Spleen (tissue), 11 donors: Measurements from ENCODE around the gene EPHB1. TPM values are rescaled to one million over a fixed set of nuclear protein-coding genes. Genes with fewer than 3 reads are reported as not detected.

Experiments
- DNase-seq: peaks from one replicate; pipeline ENCODE4 v3.0.0-alpha.2; 2020
- H3K27ac ChIP-seq, 8 donors: fragments of 200-600 bp; sonication (generic) in 7 of 8; 1 replicate in 4 of 8; 2 replicates in 4 of 8; pipeline versions ENCODE4 v1.5.0 to v1.8.0; 2016 to 2021; ENCODE audit warnings: inconsistent platforms in 4 of 8, mild to moderate bottlenecking in 4 of 8, moderate library complexity in 1 of 8
- H3K27me3 ChIP-seq, 7 donors: fragments of 200-600 bp; sonication (generic) in 6 of 7; replicated peaks in 1 of 7; 1 replicate in 4 of 7; 2 replicates in 3 of 7; pipeline versions ENCODE4 v1.5.0 to v1.8.0; 2016 to 2021; ENCODE audit warnings: inconsistent platforms in 3 of 7, mild to moderate bottlenecking in 1 of 7
- H3K36me3 ChIP-seq, 6 donors: fragments of 200-600 bp; sonication (generic) in 5 of 6; 1 replicate in 4 of 6; 2 replicates in 2 of 6; pipeline versions ENCODE4 v1.5.0 to v1.8.0; 2016 to 2021; ENCODE audit warnings: inconsistent platforms in 2 of 6
- H3K4me1 ChIP-seq, 6 donors: fragments of 200-600 bp; sonication (generic) in 5 of 6; 1 replicate in 3 of 6; 2 replicates in 3 of 6; pipeline versions ENCODE4 v1.5.0 to v1.8.0; 2016 to 2021; ENCODE audit warnings: inconsistent platforms in 3 of 6
- H3K4me3 ChIP-seq, 8 donors: fragments of 200-600 bp; sonication (generic) in 7 of 8; 1 replicate in 4 of 8; 2 replicates in 4 of 8; pipeline versions ENCODE4 v1.5.0 to v1.8.0; 2016 to 2021; ENCODE audit warnings: inconsistent platforms in 4 of 8, mild to moderate bottlenecking in 4 of 8, moderate library complexity in 2 of 8
- H3K9me3 ChIP-seq, 8 donors: fragments of 200-600 bp; sonication (generic) in 7 of 8; 1 replicate in 4 of 8; 2 replicates in 4 of 8; pipeline versions ENCODE4 v1.5.0 to v1.8.0; 2016 to 2021; ENCODE audit warnings: inconsistent platforms in 4 of 8
- POLR2A ChIP-seq, 3 donors: fragments of 450-650 bp; IDR thresholded peaks; one replicate each; pipeline ENCODE4 v1.5.1; 2017; ENCODE audit warnings: antibody characterized with exemption in 3 of 3, mild to moderate bottlenecking in 1 of 3
- POLR2AphosphoS5 ChIP-seq, 3 donors: sonication (generic); formaldehyde crosslinking; IDR thresholded peaks; one replicate each; pipeline ENCODE4 v1.5.1; 2017; ENCODE audit warnings: antibody characterized with exemption in 3 of 3
- WGBS, 5 donors: extraction: QIAGEN DNeasy Blood & Tissue Kit in 3 of 5; methylation state at CpG; one replicate each; pipeline versions ENCODE4 v1.1.5 to v1.1.7; 2013 to 2018; 5-methylcytosine and 5-hydroxymethylcytosine counted together
- intact Hi-C: fragments of 100-400 bp; cut with DNase I; formaldehyde crosslinking; loops from one replicate; pipeline ENCODE4 v1.15.0; 2023; ENCODE audit warnings: low total_unique reads
- polyA plus RNA-seq, 3 donors: library from polyadenylated mRNA; stranded (reverse); fragments of 200-250 nt; gene quantifications; one replicate each; pipeline ENCODE4 v1.2.1, GENCODE V29; 2013
- total RNA-seq, 7 donors: library from RNA; depleted of rRNA in 3 of 7; stranded (reverse); fragments of >200 nt in 3 of 7; fragmentation: NEBNext Ultra II Directional in 4 of 7; extraction: Animal tissue kit (Norgen Biotek cat#: 25700) in 4 of 7; gene quantifications; one replicate each; pipeline versions ENCODE4 v1.1.0 to v1.2.1, GENCODE V29; 2016 to 2021
- TF ChIP-seq, protein P1 (sequence below), 11 experiments: fragments of 200-600 bp in 7 of 11; fragments of 450-650 bp in 4 of 11; sonication (generic) in 4 of 11; IDR thresholded peaks in 8 of 11; conservative IDR thresholded peaks in 3 of 11; 1 replicate in 7 of 11; 2 replicates in 4 of 11; pipeline versions ENCODE4 v1.4.0 to v1.8.0; 2016 to 2021; ENCODE audit warnings: antibody characterized with exemption in 11 of 11, inconsistent platforms in 4 of 11, mild to moderate bottlenecking in 1 of 11
- donor health status: healthy with polysubstance abuse.
- donor health status: DM: no; HTN: no; CAD: no; lungs with moderate emphysema.
- donor health status: DM: no; HTN: no; CAD: no.
- donor health status: Bipolar disorder and iron deficiency.
- donor health status: healthy.
- donor health status: DM: no; HTN: no; CAD: no.
- donor health status: DM: yes; HTN: yes; CAD: no.

EPHB1 gene
- total and polyA plus RNA-seq, 10 donors, result 0.20 to 14.0 (median 3.0) TPM

DNA sequence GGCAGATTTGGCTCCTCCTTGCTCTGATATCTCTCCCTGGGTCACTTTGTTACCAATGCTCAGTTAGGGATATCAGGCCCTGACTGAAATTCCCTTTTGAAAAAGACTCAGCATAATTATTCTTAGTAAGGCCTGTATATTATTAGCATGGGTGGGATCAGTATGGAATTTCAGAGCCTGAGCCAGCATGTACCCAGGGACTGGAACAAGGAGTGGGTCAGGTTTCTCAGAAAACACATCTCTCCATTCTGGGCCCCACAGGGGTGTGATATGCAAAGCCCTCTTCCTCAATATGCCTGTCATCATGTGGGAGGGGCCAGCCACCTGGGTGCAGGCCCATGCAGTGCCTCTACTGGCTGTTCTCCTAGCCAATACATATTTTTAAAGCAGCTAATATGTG is 423.2 kb downstream of the EPHB1 start:
- no peaks in the 10 kb centered on the region for H3K27me3 ChIP-seq
- no peaks in the 10 kb centered on the region for H3K4me1 ChIP-seq
- intact Hi-C loops, result no loop called here
- DNase-seq, result no peak
- H3K4me3 ChIP-seq, result no peak overlapping the region
- no peaks in the 10 kb centered on the region for H3K9me3 ChIP-seq
- TF ChIP-seq POLR2AphosphoS5 (IDR thresholded peaks at IDR 0.05) (no peak), POLR2A (IDR thresholded peaks at IDR 0.05) (no peak)
- TF ChIP-seq, protein P1, sequence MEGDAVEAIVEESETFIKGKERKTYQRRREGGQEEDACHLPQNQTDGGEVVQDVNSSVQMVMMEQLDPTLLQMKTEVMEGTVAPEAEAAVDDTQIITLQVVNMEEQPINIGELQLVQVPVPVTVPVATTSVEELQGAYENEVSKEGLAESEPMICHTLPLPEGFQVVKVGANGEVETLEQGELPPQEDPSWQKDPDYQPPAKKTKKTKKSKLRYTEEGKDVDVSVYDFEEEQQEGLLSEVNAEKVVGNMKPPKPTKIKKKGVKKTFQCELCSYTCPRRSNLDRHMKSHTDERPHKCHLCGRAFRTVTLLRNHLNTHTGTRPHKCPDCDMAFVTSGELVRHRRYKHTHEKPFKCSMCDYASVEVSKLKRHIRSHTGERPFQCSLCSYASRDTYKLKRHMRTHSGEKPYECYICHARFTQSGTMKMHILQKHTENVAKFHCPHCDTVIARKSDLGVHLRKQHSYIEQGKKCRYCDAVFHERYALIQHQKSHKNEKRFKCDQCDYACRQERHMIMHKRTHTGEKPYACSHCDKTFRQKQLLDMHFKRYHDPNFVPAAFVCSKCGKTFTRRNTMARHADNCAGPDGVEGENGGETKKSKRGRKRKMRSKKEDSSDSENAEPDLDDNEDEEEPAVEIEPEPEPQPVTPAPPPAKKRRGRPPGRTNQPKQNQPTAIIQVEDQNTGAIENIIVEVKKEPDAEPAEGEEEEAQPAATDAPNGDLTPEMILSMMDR (IDR thresholded peaks at IDR 0.05 in 8 of 11, conservative IDR thresholded peaks at IDR 0.05 in 3 of 11), result no peak
- no peak overlapping the region for H3K27ac ChIP-seq
- H3K36me3 ChIP-seq, result no peaks in the 10 kb centered on the region

DNA sequence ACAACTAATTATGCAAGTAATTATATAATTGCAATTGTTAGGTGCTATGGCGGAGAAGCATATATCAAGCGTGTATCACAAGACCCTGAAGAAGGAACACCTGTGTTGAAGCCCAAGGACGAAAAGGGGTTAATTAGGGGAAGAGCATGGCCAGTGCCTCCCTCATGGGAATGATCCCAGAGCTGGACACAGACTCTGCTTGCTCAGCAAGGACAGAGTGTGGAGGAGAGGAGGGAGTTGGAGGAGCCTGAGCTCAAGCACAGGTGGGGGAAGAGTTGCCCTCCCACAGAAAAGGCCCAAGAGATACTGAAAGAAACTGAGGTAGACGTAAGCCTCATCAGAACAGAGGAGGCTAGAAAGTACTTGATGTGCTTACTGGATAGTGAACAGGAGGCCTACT is 423.7 kb downstream of the EPHB1 start:
- 87 to 96% (median 89%) methylated on average over 4 of the region's 4 CpGs for WGBS, 5 donors
- no peaks in the 10 kb centered on the region for H3K4me1 ChIP-seq
- H3K27ac ChIP-seq, result no peak overlapping the region
- intact Hi-C loops, result no loop called here
- H3K36me3 ChIP-seq, result no peaks in the 10 kb centered on the region
- H3K4me3 ChIP-seq, result no peak overlapping the region
- H3K9me3 ChIP-seq, result no peaks in the 10 kb centered on the region
- DNase-seq, result no peak
- no peaks in the 10 kb centered on the region for H3K27me3 ChIP-seq
- TF ChIP-seq, protein P1 (IDR thresholded peaks at IDR 0.05 in 8 of 11, conservative IDR thresholded peaks at IDR 0.05 in 3 of 11), result no peak
- TF ChIP-seq POLR2A (IDR thresholded peaks at IDR 0.05) (no peak), POLR2AphosphoS5 (IDR thresholded peaks at IDR 0.05) (no peak)

DNA sequence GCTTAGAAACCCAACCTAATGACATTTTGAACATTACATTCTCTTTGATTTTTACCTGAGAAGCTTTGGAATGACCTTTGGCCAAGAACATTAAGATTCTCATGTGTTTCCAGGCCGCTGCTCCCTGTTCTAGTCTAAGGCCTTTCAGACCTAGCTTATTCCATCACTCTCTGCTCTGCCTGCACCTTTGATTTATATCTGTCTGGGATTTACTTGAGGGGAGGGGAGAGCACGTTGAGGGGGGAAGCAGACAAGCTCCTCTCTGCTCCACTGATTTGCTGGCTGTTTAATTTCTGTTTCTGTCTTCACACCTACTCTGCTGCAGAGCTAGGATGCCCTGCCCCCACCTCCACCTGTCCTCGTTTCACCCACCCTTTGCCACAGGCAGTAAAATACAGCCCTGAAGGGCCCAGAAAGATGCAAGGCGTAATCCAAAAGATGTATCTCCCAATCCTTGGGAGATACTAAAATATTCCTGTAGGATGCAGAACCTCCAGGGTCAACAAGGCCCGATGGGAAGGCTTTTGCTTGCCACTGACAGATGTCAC is 429.8 kb downstream of the EPHB1 start:
- Histone ChIP-seq H3K4me3 (no peak overlapping the region), H3K27me3 (no peaks in the 10 kb centered on the region), H3K9me3 (no peaks in the 10 kb centered on the region), H3K4me1 (peaks cover 0 to 16% (median 9%) of the 10 kb centered on the region in 6 donors), H3K36me3 (no peaks in the 10 kb centered on the region), H3K27ac (no peak overlapping the region)
- no peak for DNase-seq
- 58 to 86% (median 72%) methylated on average over 5 of the region's 5 CpGs for WGBS, 5 donors
- intact Hi-C loops, result no loop called here
- TF ChIP-seq POLR2AphosphoS5 (IDR thresholded peaks at IDR 0.05), result no peak
- TF ChIP-seq, protein P1 (IDR thresholded peaks at IDR 0.05 in 8 of 11, conservative IDR thresholded peaks at IDR 0.05 in 3 of 11), result no peak

GRCh38 chr3:135226057-135226456 is 431.0 kb downstream of the EPHB1 start:
- Histone ChIP-seq H3K9me3 (no peaks in the 10 kb centered on the region), H3K36me3 (no peaks in the 10 kb centered on the region), H3K27me3 (no peaks in the 10 kb centered on the region), H3K4me3 (no peak overlapping the region), H3K27ac (no peak overlapping the region), H3K4me1 (peaks cover 0 to 16% (median 9%) of the 10 kb centered on the region in 6 donors)
- DNase-seq, result no peak
- TF ChIP-seq POLR2AphosphoS5 (IDR thresholded peaks at IDR 0.05) (no peak), POLR2A (IDR thresholded peaks at IDR 0.05) (no peak)
- TF ChIP-seq, protein P1 (IDR thresholded peaks at IDR 0.05 in 8 of 11, conservative IDR thresholded peaks at IDR 0.05 in 3 of 11), result no peak
- 22 to 37% (median 30%) methylated on average over 6 of the region's 6 CpGs for WGBS, 5 donors
- intact Hi-C loops, result no loop called here
